Measurements from ENCODE around the gene MAPKBP1.

The MAPKBP1 gene

GRCh38 chr15:41870689-41871081 is 96.4 kb downstream of the MAPKBP1 start:
- DNase-seq: no peak

DNA sequence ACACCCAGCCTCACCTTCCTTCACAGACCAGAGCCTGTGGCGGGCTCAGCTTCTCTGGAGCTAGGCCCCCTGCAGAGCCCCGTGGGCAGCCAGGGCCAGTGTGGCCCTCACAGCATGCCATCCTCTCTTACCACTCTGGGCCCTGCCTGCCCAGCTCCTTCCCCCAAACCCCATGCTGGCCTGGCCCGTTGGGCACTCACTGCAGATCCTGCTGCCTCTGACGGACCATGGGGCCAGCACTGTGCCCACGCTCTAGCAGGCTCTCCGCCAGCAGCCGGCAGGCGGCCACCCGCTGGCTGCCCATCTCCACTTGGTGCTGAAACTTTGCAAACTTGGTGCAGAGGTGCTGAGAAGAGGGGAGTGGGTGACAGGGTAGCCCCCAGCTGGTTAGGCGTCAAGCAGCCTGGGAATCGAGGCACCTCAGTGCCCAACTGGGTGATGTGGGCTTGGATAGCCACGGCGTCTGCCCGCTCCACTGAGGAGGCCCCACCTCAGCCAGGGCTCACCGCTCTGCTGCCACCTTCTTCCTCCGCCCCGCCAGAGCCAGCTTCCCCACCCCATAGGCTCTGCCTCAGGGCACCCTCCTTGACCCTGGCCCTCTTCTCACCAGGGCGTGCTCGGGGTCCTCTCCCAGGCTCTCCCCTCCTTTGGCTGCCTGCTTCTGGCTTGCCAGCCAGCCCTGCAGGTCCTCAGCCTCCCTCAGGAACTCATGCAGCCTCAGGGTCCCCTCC is 97.1 kb downstream of the MAPKBP1 start:
- DNase-seq: no peak

- DNase-seq: no peak
Measured at GRCh38 chr15:41872166-41872747, 98.0 kb downstream of the MAPKBP1 start.

DNA sequence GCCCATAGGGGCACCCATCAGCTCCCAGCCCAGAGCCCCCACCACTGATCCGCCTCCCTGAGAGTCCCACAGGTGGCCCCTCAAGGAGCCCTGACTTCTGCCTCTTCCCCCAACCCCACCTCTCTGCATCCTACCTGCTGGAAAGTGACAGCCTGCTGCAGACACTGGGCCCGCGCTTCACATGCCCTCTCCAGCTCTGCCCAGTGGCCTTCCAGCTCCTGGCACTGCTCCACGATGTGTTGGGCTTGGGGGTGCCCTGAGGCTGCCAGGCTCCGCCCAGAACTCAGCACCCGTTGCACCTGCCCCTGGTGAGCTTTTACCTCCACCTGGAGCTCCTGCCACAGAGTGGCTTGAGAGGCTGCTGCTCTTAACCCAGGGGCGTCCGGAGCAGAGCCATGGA is 99.4 kb downstream of the MAPKBP1 start:
- DNase-seq: no peak

DNA sequence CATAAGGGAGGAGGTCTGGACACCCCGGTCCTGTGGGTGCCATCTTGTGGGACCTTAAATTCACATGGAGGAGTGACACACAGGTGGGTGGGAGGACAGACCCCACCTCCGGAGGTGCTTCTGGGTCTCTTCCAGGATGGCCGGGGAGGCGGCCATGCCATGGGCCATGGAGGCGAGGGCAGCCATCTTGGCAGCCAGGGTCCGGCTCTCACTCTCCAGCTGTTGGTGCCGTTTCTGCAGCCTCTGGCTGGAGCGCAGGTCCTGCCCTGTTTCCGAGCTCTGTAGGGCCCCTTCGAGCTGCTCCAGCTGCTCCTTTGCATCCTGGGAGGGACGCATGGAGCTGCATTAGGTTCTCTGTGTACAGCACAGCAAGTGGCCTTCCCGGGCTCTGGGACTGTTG is 100.5 kb downstream of the MAPKBP1 start:
- DNase-seq: no peak

GRCh38 chr15:41876007-41876406 is 101.7 kb downstream of the MAPKBP1 start:
- DNase-seq: no peak

GRCh38 chr15:41876689-41877088 is 102.4 kb downstream of the MAPKBP1 start:
- no peak for DNase-seq
